ENCODE data around the gene ADAMTS15. TPM values are rescaled to one million over a fixed set of nuclear protein-coding genes. Genes with fewer than 3 reads are reported as not detected.

ADAMTS15 gene
- total RNA-seq, 3 donors from 2014 or later (not counting 1 experiment from before 2014, with no cell fraction given) = 0.20 TPM; not detected in 2

DNA sequence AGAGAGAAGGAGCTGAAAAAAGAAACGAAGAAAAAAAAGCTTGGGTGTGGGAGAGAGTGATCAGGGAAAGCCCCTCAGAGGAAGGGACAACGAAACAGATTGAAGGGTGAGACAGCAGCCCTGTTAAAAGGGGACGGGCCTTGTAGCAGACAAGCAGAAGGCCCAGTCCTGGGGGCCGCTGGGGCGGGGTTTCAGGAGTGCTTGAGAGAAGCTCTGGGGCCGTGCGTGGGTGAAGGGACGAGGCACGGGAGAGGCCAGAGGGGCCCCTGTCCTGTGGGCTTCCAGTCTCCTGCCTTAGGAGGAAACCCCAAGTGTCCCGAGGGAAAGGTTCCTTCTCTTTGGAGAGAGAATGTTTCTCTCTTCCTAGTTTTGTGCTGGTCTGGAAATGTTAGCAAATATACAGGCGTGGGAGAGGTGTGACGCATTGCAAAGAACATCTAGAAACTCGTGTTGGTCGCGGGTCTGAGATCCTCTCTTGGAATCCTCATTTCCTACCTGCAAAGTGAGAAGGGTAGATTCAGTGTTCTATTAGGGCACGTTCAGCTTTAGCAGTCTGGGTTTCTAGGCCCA lies 28.6 kb downstream of the ADAMTS15 start:
- Mint-ChIP-seq H3K9me3 (no peaks in the 10 kb centered on the region), H3K27ac (no peak overlapping the region), H3K27me3 (ENCODE audit: low read depth in 2 of 2) (peaks cover 3 to 10% of the 10 kb centered on the region in 2 donors), H3K36me3 (no peaks in the 10 kb centered on the region), H3K4me1 (no peaks in the 10 kb centered on the region), H3K4me3 (no peak overlapping the region)
- no peak for TF ChIP-seq CTCF (IDR thresholded peaks at IDR 0.05)
- DNase-seq (no peak), ATAC-seq (no peak)
- Histone ChIP-seq H3K4me3 (ENCODE audit: low read length) (no peak overlapping the region), H3K36me3 (ENCODE audit: control insufficient read depth, insufficient read depth, low read length) (no peaks in the 10 kb centered on the region), H3K9me3 (ENCODE audit: control insufficient read depth, insufficient read depth, low read length) (no peaks in the 10 kb centered on the region), H3K27ac (ENCODE audit: low read length) (no peak overlapping the region), H3K4me1 (ENCODE audit: control insufficient read depth, insufficient read depth, low read length) (no peaks in the 10 kb centered on the region), H3K27me3 (ENCODE audit: control insufficient read depth, insufficient read depth, low read length) (no peaks in the 10 kb centered on the region)
- intact Hi-C loops (cut with micrococcal nuclease) = no loop called here
- 82% methylated on average over 16 of the region's 16 CpGs for WGBS (ENCODE audit: insufficient coverage)

GRCh38 chr11:130477586-130478203 lies 29.2 kb downstream of the ADAMTS15 start:
- no peaks in the 10 kb centered on the region for H3K27me3 ChIP-seq (ENCODE audit: control insufficient read depth, insufficient read depth, low read length)
- H3K4me1 Mint-ChIP-seq = no peaks in the 10 kb centered on the region
- intact Hi-C loops (cut with micrococcal nuclease) = no loop called here

GRCh38 chr11:130478204-130478701 lies 29.8 kb downstream of the ADAMTS15 start:
- 87% methylated on average over 9 of the region's 10 CpGs for WGBS (ENCODE audit: insufficient coverage)
- no peak for TF ChIP-seq CTCF (IDR thresholded peaks at IDR 0.05)
- no peaks in the 10 kb centered on the region for H3K9me3 Mint-ChIP-seq
- H3K27ac ChIP-seq (ENCODE audit: low read length) = no peak overlapping the region
- H3K9me3 ChIP-seq (ENCODE audit: control insufficient read depth, insufficient read depth, low read length) = no peaks in the 10 kb centered on the region
- no peak for ATAC-seq
- no peak overlapping the region for H3K4me3 Mint-ChIP-seq
- H3K27ac Mint-ChIP-seq = no peak overlapping the region
- H3K4me1 Mint-ChIP-seq = no peaks in the 10 kb centered on the region
- H3K4me1 ChIP-seq (ENCODE audit: control insufficient read depth, insufficient read depth, low read length) = no peaks in the 10 kb centered on the region
- peaks cover 3 to 18% of the 10 kb centered on the region in 2 donors for H3K27me3 Mint-ChIP-seq (ENCODE audit: low read depth in 2 of 2)
- no peaks in the 10 kb centered on the region for H3K36me3 Mint-ChIP-seq
- intact Hi-C loops (cut with micrococcal nuclease) = no loop called here
- H3K36me3 ChIP-seq (ENCODE audit: control insufficient read depth, insufficient read depth, low read length) = no peaks in the 10 kb centered on the region
- DNase-seq = no peak
- H3K4me3 ChIP-seq (ENCODE audit: low read length) = no peak overlapping the region
- H3K27me3 ChIP-seq (ENCODE audit: control insufficient read depth, insufficient read depth, low read length) = no peaks in the 10 kb centered on the region

More at GRCh38 chr11:130477586-130478203, 29.2 kb downstream of the ADAMTS15 start:
- Mint-ChIP-seq H3K36me3 (no peaks in the 10 kb centered on the region), H3K27me3 (ENCODE audit: low read depth in 2 of 2) (peaks cover 3 to 14% of the 10 kb centered on the region in 2 donors), H3K9me3 (no peaks in the 10 kb centered on the region), H3K27ac (no peak overlapping the region), H3K4me3 (no peak overlapping the region)
- Histone ChIP-seq H3K4me3 (ENCODE audit: low read length) (no peak overlapping the region), H3K36me3 (ENCODE audit: control insufficient read depth, insufficient read depth, low read length) (no peaks in the 10 kb centered on the region), H3K27ac (ENCODE audit: low read length) (no peak overlapping the region), H3K4me1 (ENCODE audit: control insufficient read depth, insufficient read depth, low read length) (no peaks in the 10 kb centered on the region), H3K9me3 (ENCODE audit: control insufficient read depth, insufficient read depth, low read length) (no peaks in the 10 kb centered on the region)
- ATAC-seq (no peak), DNase-seq (no peak)
- WGBS (ENCODE audit: insufficient coverage) = 88% methylated on average over 6 of the region's 6 CpGs
- no peak for TF ChIP-seq CTCF (IDR thresholded peaks at IDR 0.05)

Data from natural killer cell (primary cell).